GM08714 (cell line): ENCODE measurements around the gene SLIT1.

Source experiments
- H3K4me3 ChIP-seq: fragments of 200-500 bp; sonication (Bioruptor generic); 2 replicates; pipeline ENCODE4 v1.5.1; 2014; ENCODE audit warnings: mild to moderate bottlenecking, low read length, inconsistent platforms
- ZNF274 ChIP-seq: IDR thresholded peaks from 2 replicates; pipeline ENCODE4 v1.6.1; 2012; ENCODE audit warnings: mild to moderate bottlenecking, low read depth, low read length

SLIT1 gene

DNA sequence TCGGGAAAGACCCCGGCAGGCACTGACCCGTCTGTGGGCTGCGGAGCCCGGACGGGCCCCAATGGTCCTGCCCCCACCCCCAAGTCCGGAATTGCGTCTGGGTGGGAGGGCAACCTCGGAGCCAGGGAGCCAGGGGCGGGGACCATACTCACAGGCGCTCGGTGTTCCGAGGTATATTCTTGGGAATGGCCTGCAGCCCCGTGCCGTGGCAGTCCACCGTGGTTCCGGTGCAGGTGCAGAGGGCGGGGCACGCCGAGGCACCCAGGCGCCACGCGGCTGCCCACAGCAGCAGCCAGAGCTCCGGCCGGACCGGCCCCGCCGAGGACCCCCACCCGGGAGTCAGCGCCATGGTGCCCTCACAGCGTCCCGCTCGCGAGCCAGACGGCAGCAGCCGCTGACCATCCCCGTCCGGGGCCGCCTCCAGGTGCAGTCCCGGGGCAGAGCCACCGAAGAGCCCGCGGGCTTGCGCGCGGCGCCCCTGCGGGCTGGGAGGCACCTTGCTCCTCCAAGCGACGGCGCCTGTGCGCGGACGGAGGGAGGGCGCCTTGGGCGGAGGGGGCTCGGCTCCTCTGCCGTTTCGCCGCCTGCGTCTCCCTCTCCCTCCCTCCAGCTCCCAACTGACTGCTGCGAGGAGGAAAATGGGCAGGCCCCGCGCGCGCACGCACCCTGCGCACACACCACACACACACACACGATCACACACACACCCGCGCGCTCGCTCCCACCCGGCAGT, at the start of gene SLIT1:
Gene SLIT1, minus strand, starts transcription at position 634 of the 733 bp plus-strand sequence. Its CDS starts 285 bp downstream, at position 349.
- no peak for TF ChIP-seq ZNF274
- no peak within 1 kb of the TSS for H3K4me3 ChIP-seq

- no peak for TF ChIP-seq ZNF274
- no peak overlapping the region for H3K4me3 ChIP-seq
Observed at GRCh38 chr10:97235353-97235752, 49.6 kb upstream of the SLIT1 start.

DNA sequence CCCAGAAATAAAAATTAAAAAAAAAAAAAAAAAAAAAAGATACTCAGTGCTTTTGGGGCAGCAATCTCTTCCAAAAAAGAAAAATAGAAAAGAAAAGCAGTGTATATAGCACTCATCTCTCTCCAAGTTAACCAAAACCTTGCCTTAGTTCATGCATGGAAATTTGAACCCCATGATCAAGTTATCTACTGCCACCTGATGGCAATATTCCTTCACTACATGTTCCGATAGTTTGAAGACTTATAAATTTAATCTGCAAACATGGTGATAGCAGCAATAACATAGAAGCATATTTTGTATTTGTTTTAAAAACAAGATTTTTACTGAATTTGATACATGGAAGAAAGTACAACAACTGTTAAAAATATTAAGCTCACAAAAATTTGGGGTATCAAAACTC, 48.6 kb upstream of the SLIT1 start:
- TF ChIP-seq ZNF274: no peak
- H3K4me3 ChIP-seq: no peak overlapping the region

- no peak for TF ChIP-seq ZNF274
- no peak overlapping the region for H3K4me3 ChIP-seq
Observed at GRCh38 chr10:97230146-97230545, 44.4 kb upstream of the SLIT1 start.

- no peak for TF ChIP-seq ZNF274
- H3K4me3 ChIP-seq: no peak overlapping the region
Observed at GRCh38 chr10:97229322-97230015, 43.7 kb upstream of the SLIT1 start.

DNA sequence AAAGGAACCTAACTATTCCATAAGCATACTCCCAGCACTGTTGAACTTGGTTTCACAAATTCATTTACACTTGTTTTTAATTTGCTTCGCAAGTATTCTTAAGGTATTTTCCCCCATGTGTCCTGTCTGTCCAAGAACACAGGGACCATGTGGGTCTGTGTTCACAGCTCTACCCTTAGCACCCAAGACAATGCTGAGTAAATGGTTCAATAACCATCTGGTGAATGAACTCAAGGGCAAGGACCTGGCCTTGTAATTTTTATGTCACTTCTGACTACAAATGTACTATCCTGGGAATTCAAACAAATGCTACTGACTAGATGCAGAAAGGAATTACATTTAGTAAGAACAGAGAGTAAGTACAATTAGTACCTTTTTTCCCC, 43.0 kb upstream of the SLIT1 start:
- H3K4me3 ChIP-seq: no peak overlapping the region
- no peak for TF ChIP-seq ZNF274

DNA sequence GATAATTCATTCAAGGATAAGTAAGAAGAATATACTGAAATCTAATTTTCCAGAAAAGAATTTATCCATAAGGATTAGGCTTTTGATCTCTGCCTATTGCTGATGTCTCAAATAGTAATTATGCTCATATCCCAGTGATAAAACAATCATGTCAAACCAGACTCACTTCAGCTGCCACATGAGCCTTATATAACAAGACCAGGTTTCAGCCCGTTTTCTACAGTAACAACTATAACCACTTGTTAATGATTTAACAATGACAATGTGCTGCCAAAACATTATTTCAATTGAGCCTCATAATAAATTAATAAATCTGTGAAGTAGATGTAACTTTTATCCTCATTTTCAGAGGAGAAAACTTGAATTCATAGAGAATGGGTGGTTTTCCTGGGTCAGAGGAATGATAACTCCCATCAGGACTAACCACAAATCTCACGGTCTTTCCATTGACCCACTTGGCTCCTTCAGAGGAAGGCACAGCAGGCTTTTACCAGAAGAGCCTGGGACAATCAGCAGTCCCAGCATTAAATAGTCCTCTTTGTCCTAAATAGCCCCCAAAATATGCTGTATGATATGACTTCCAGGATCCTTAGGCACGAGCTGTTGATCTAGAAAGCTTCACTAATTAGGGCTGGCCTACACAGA, 42.5 kb upstream of the SLIT1 start:
- no peak overlapping the region for H3K4me3 ChIP-seq

GRCh38 chr10:97226398-97226797, 40.6 kb upstream of the SLIT1 start:
- TF ChIP-seq ZNF274: no peak
- H3K4me3 ChIP-seq: no peak overlapping the region

More for the DNA sequence above, 42.5 kb upstream of the SLIT1 start:
- no peak for TF ChIP-seq ZNF274

- TF ChIP-seq ZNF274: no peak
Observed at GRCh38 chr10:97224483-97225435, 39.0 kb upstream of the SLIT1 start.

DNA sequence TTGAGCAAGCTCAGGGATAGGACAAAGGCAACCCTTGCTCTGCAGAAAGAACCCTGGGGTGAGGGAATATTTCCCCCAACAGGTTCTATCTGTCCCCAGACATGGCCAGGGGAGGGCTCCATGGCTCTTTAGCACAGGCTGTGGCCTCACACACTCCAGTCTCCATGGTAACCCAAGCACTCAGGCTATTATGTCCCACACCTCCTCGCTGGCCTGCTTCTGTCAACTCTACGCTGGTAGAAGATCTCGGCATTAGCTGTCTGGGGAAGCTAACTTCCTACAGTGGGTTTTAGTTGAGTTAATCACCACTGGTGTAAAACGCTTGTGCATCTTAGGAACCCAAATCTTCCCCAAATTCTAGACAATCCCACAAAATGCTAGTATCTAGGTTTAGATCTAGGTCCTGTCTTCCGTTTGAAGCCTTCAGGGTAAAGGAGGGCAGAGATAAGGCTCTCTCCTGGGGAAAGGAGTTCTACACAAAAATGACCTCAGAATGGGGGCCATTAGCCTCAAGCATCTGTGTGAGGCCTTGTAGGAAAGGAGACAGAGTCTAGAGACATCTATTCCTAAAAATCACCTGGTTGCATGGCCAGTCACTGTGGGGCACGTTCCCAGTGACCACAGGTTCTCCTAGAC, 36.7 kb upstream of the SLIT1 start:
- TF ChIP-seq ZNF274: no peak
- no peak overlapping the region for H3K4me3 ChIP-seq

More at GRCh38 chr10:97224483-97225435, 39.0 kb upstream of the SLIT1 start:
- H3K4me3 ChIP-seq: no peak overlapping the region

- no peak for TF ChIP-seq ZNF274
- H3K4me3 ChIP-seq: no peak overlapping the region
Observed at GRCh38 chr10:97220355-97220754, 34.6 kb upstream of the SLIT1 start.

GRCh38 chr10:97217299-97217698, 31.5 kb upstream of the SLIT1 start:
- no peak overlapping the region for H3K4me3 ChIP-seq
- TF ChIP-seq ZNF274: no peak

DNA sequence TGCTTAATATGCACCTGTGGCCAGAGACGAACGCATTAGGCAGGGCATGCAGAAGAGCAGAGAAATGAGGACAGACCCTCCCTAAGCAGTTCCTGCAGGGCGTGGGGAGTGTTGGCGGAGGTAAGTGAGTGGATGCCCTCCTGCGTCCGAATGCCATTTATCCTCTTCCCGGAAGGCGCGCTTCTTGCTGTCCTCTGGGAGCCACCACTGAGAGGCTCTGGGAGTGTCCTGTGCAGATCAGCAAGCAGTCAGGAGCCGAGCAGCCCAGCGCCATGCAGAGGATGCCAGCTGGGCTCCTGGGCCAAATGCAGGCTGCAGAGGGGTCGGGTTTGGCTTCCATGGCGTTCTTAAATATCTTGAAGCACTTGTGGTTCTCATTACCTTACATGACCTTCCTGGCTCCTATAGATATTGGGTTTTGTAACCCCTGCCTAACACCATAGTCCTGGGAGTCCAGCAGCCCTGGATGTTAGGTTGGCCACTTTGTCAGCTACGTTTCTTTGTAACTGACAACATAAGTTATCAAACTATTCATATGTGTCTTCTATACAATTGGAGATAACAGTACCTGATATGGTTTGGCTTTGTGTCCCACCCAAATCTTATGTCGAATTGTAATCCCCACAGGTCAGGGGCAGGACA, 30.0 kb upstream of the SLIT1 start:
- H3K4me3 ChIP-seq: no peak overlapping the region
- no peak for TF ChIP-seq ZNF274

DNA sequence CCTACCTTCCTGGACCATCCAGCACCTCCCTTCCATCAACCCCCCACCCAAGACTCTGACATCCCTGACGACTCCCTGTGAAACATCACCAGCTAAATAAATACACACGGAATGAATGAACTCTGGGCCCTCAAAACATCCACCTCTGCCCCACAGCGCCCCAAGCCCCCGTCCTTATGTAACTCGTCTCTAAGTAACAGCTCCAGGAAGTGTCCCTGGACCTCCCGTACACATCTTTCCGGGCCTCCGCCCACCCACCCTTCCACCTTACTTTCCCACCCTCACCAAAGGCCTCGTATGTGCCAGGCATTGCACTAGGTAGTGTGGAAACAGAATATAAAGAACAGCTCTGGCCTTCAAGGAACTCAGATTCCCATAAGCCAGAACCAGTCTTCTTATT, 27.7 kb upstream of the SLIT1 start:
- TF ChIP-seq ZNF274: no peak
- H3K4me3 ChIP-seq: no peak overlapping the region
